Omental fat pad (tissue), 4 donors: ENCODE measurements around the gene SPZ1. TPM values are rescaled to one million over a fixed set of nuclear protein-coding genes. Genes with fewer than 3 reads are reported as not detected.

Experiments used
- ATAC-seq: fragments of 150-250 bp; one replicate; pipeline ENCODE4 v1.9.1; 2016; ENCODE audit warnings: mild to moderate bottlenecking, moderate library complexity; ENCODE audit not compliant: low FRiP score
- DNase-seq: peaks from one replicate; pipeline ENCODE4 v3.0.0-alpha.2; 2019; ENCODE audit warnings: low spot score
- CTCF ChIP-seq, 3 donors: fragments of 450-650 bp; IDR thresholded peaks; one replicate each; pipeline ENCODE4 v1.5.1; 2016 to 2017; ENCODE audit warnings: antibody characterized with exemption in 3 of 3, mild to moderate bottlenecking in 3 of 3, moderate library complexity in 2 of 3
- total RNA-seq, 4 donors: library from RNA; depleted of rRNA; stranded (reverse); fragments of >200 nt; gene quantifications; one replicate each; pipeline ENCODE4 v1.1.0, GENCODE V29; 2016

The SPZ1 gene
- total RNA-seq, 4 donors from 2014 or later, result not detected

DNA sequence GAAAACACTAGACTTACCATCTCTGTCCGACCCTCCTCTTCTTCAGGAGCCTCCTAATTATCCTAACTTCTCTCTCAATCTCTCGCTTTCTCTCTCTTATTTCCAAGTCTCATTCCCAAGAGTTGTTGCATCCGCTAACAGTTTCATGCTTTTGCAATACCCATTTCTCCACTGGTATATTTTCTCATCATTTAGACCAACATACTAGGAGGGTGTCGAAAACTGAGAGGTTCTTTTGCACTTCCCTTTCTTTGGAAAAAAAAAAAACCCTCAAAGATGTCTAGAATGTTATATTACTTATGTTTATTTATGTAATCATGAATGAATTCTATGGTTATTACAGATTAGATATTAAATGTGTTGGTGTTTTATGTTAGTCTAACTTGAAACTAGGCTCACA is 35.9 kb downstream of the SPZ1 start:
- DNase-seq (no peak), ATAC-seq (no peak)
- TF ChIP-seq CTCF (IDR thresholded peaks at IDR 0.05), result no peak

DNA sequence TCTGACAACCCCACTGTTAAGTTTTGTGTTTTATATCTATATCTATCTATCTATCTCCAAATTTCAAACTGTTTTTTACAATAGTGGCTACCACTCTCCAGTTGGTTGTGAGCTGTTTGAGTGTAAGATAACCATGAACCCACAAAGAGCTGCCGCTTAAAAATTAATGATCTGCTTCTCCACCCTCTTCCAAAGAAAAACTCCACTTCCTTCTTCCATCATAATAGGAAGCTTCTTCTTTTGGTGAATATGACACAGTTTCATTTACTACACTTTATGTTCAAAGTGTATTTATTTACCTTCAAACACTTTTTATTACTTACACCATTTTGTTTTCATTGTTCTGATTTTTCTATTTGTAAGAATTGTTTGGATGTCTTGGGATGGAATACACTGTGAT is 37.9 kb downstream of the SPZ1 start:
- DNase-seq, result no peak
- no peak for TF ChIP-seq CTCF (IDR thresholded peaks at IDR 0.05)
- no peak for ATAC-seq

DNA sequence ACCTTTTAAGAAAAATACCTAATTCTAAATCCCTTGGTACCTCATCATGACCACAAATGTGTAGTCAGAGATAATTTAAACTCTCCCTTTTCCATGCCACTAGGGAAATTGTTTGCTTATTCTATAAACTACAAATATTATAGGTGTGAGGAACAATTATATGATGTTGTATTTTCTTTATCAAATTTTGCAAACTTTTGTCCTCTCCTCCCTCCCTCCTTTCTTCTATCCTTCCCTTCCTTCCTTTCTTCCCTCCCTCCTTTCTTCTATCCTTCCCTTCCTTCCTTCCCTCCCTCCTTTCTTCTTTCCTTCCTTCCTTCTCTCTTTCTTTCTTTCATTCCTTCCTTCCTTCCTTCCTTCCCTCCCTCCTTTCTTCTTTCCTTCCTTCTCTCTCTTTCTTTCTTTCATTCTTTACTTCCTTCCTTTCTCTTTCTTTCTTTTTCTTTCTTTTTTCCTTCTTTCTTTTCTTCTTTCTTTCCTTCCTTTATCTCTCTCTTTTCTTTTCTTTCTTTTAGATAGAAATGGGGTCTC is 41.2 kb downstream of the SPZ1 start:
- DNase-seq (no peak), ATAC-seq (no peak)
- no peak for TF ChIP-seq CTCF (IDR thresholded peaks at IDR 0.05)

DNA sequence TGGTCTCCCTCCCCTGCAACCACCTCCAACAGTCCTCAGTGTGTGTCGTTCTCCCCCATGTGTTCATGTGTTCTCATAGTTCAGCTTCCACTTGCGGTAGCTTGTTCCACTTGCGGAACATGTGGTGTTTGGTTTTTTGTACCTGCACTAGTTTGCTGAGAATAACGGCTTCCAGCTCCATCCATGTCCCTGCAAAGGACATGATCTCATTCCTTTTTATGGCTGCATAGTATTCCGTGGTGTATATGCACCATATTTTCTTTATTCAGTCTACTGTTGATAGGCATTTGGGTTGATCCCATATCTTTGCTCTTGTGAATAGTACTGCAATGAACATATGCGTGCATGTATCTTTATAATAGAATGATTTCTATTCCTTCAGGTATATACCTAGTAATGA is 45.1 kb downstream of the SPZ1 start:
- ATAC-seq (no peak), DNase-seq (no peak)

GRCh38 chr5:80368661-80369480 is 49.1 kb downstream of the SPZ1 start:
- TF ChIP-seq CTCF (IDR thresholded peaks at IDR 0.05), result no peak
- no peak for ATAC-seq
- no peak for DNase-seq

More for the DNA sequence above, 45.1 kb downstream of the SPZ1 start:
- no peak for TF ChIP-seq CTCF (IDR thresholded peaks at IDR 0.05)

- no peak for DNase-seq
- no peak for ATAC-seq
- no peak for TF ChIP-seq CTCF (IDR thresholded peaks at IDR 0.05)
Measured at GRCh38 chr5:80369521-80369920, 49.7 kb downstream of the SPZ1 start.

- ATAC-seq, result no peak
- TF ChIP-seq CTCF (IDR thresholded peaks at IDR 0.05), result no peak
- no peak for DNase-seq
Measured at GRCh38 chr5:80370390-80370789, 50.6 kb downstream of the SPZ1 start.
